ENCODE results near the gene RIMBP2. TPM values are rescaled to one million over a fixed set of nuclear protein-coding genes. Genes with fewer than 3 reads are reported as not detected.

The RIMBP2 gene
- total RNA-seq, 1 experiment from 2014 or later = 2.1 TPM

- Histone ChIP-seq H3K4me3 (ENCODE audit: insufficient read depth, low read depth, low read length) (no peak overlapping the region), H3K36me3 (replicated peaks; ENCODE audit: control insufficient read depth, insufficient read depth, low read length) (no peaks in the 10 kb centered on the region), H3K27me3 (ENCODE audit: control insufficient read depth, insufficient read depth, low read length) (no peaks in the 10 kb centered on the region)
- no peak for DNase-seq
These were observed 277.9 kb downstream of the RIMBP2 start for GRCh38 chr12:130438243-130438620.

- Histone ChIP-seq H3K27me3 (ENCODE audit: control insufficient read depth, insufficient read depth, low read length) (no peaks in the 10 kb centered on the region), H3K4me3 (ENCODE audit: insufficient read depth, low read depth, low read length) (no peak overlapping the region), H3K36me3 (replicated peaks; ENCODE audit: control insufficient read depth, insufficient read depth, low read length) (no peaks in the 10 kb centered on the region)
- no peak for DNase-seq
These were observed 278.4 kb downstream of the RIMBP2 start for GRCh38 chr12:130437555-130438242.

- Histone ChIP-seq H3K27me3 (ENCODE audit: control insufficient read depth, insufficient read depth, low read length) (no peaks in the 10 kb centered on the region), H3K4me3 (ENCODE audit: insufficient read depth, low read depth, low read length) (no peak overlapping the region), H3K36me3 (replicated peaks; ENCODE audit: control insufficient read depth, insufficient read depth, low read length) (no peaks in the 10 kb centered on the region)
- DNase-seq = no peak
These were observed 279.2 kb downstream of the RIMBP2 start for GRCh38 chr12:130436741-130437501.

GRCh38 chr12:130435826-130436225 is 280.3 kb downstream of the RIMBP2 start:
- no peak overlapping the region for H3K4me3 ChIP-seq (ENCODE audit: insufficient read depth, low read depth, low read length)
- H3K27me3 ChIP-seq (ENCODE audit: control insufficient read depth, insufficient read depth, low read length) = no peaks in the 10 kb centered on the region
- DNase-seq = no peak
- H3K36me3 ChIP-seq (replicated peaks; ENCODE audit: control insufficient read depth, insufficient read depth, low read length) = no peaks in the 10 kb centered on the region

DNA sequence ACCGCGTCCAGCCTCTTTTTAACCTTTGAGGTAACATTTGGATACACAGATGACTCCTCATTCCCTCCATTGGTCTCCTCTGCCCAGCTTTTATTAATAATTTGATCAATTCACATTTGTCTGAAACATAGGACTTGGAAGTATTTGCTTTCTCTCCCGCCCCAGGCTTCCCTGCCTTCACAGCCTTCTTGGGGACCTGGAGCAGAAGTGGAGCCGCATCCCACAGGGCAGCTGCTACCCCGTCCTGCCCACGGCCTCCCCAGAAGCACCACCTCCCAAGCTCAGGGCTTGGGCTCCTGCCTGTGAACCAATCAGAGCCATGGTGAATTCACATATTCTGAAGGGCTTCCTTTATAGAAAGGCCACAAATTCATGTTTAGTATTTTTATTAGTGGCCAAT is 280.8 kb downstream of the RIMBP2 start:
- Histone ChIP-seq H3K4me3 (ENCODE audit: insufficient read depth, low read depth, low read length) (no peak overlapping the region), H3K36me3 (replicated peaks; ENCODE audit: control insufficient read depth, insufficient read depth, low read length) (no peaks in the 10 kb centered on the region), H3K27me3 (ENCODE audit: control insufficient read depth, insufficient read depth, low read length) (no peaks in the 10 kb centered on the region)
- no peak for DNase-seq

GRCh38 chr12:130434560-130434959 is 281.5 kb downstream of the RIMBP2 start:
- no peak for DNase-seq
- H3K36me3 ChIP-seq (replicated peaks; ENCODE audit: control insufficient read depth, insufficient read depth, low read length) = no peaks in the 10 kb centered on the region
- no peak overlapping the region for H3K4me3 ChIP-seq (ENCODE audit: insufficient read depth, low read depth, low read length)
- H3K27me3 ChIP-seq (ENCODE audit: control insufficient read depth, insufficient read depth, low read length) = no peaks in the 10 kb centered on the region

DNA sequence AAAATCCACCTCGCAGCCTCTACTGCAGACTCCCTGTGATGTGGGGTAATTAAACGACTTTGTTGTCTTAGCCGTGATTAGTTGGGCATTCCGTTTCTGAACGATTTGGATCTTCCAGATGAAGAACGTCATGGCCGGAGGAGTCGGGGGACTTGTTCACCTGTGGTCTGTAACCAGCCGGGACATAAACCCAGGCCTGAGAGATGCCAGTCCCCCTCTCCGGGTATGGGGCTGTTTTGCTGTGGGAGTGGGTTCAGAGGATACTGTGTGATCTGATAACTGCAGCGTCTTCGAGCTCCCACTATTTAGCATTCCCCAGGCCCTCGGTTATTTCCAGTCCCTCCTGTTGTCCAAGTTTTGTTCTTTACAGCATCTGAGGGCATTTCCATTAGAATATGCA is 282.3 kb downstream of the RIMBP2 start:
- no peaks in the 10 kb centered on the region for H3K27me3 ChIP-seq (ENCODE audit: control insufficient read depth, insufficient read depth, low read length)
- DNase-seq = no peak

DNA sequence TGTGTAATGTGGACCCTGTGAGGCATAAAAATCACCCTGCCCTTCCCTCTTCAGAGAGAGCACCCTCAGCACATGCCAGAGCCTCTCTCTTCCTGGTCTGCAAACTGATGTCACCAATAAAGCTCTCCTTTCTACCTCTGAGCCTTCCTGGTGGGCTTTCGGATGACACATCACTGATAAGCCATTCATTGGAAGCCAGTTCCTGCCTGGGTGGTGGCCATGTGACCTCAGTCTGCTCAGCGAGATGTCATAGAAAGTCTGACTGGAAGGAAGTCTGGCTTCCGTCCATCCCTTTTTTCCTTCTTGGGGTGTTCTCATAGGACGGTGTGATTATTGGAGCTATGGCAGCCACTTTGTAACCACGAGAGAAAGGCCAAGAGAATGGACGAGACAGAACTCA is 282.7 kb downstream of the RIMBP2 start:
- no peaks in the 10 kb centered on the region for H3K36me3 ChIP-seq (replicated peaks; ENCODE audit: control insufficient read depth, insufficient read depth, low read length)

More for the DNA sequence above, 282.3 kb downstream of the RIMBP2 start:
- Histone ChIP-seq H3K4me3 (ENCODE audit: insufficient read depth, low read depth, low read length) (no peak overlapping the region), H3K36me3 (replicated peaks; ENCODE audit: control insufficient read depth, insufficient read depth, low read length) (no peaks in the 10 kb centered on the region)

DNA sequence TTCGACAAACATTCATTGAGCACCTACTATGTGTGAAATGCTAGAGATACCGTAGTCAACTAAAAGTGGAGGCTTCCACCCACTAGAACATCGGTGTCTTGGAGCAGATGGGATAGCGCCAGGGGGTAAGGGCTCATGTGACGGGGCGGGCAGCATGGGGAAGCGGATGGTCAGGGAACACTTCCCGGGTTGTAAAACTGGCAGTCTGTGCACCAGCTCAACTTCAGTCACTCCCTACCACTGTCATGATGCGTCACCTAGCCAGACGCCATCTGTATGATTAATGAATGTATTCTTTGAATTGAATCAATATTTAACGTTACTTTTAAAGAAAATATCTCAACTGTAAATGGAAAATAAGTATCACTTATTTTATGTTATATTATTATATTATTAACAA is 284.9 kb downstream of the RIMBP2 start:
- Histone ChIP-seq H3K4me3 (ENCODE audit: insufficient read depth, low read depth, low read length) (no peak overlapping the region), H3K36me3 (replicated peaks; ENCODE audit: control insufficient read depth, insufficient read depth, low read length) (no peaks in the 10 kb centered on the region), H3K27me3 (ENCODE audit: control insufficient read depth, insufficient read depth, low read length) (no peaks in the 10 kb centered on the region)
- no peak for DNase-seq

More for the DNA sequence above, 282.7 kb downstream of the RIMBP2 start:
- H3K27me3 ChIP-seq (ENCODE audit: control insufficient read depth, insufficient read depth, low read length) = no peaks in the 10 kb centered on the region
- no peak overlapping the region for H3K4me3 ChIP-seq (ENCODE audit: insufficient read depth, low read depth, low read length)
- DNase-seq = no peak

GRCh38 chr12:130429656-130430505 is 286.2 kb downstream of the RIMBP2 start:
- no peaks in the 10 kb centered on the region for H3K27me3 ChIP-seq (ENCODE audit: control insufficient read depth, insufficient read depth, low read length)
- peak; percentile 47 for DNase-seq
- no peak overlapping the region for H3K4me3 ChIP-seq (ENCODE audit: insufficient read depth, low read depth, low read length)
- H3K36me3 ChIP-seq (replicated peaks; ENCODE audit: control insufficient read depth, insufficient read depth, low read length) = no peaks in the 10 kb centered on the region

- H3K4me3 ChIP-seq (ENCODE audit: insufficient read depth, low read depth, low read length) = no peak overlapping the region
- no peaks in the 10 kb centered on the region for H3K27me3 ChIP-seq (ENCODE audit: control insufficient read depth, insufficient read depth, low read length)
- DNase-seq = peak; percentile 72
- H3K36me3 ChIP-seq (replicated peaks; ENCODE audit: control insufficient read depth, insufficient read depth, low read length) = no peaks in the 10 kb centered on the region
These were observed 288.0 kb downstream of the RIMBP2 start for GRCh38 chr12:130428116-130428515.

DNA sequence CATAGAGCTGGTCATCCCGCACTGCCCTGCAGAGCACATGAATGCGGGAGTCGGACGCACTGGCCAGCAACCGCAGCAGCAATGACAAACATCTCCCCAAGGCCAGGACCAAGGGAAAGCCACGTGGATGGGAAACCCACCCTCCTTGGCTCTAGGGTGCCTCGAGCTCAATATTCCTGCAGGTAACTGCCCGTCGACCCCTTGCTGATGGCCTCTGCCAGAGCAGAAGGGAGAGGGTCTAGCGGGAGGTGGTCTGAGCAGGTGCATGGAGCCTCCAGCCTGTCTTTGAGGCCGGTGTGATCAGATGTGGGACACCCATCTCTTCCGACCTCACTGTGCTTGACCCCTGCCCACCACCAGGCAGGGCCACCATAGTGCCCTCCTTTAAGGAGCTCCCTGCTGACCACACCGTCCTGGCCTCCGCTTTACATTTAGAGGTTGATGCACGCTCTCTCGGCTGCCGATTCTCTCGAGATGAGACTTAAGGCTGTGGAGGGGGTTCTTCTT is 288.7 kb downstream of the RIMBP2 start:
- Histone ChIP-seq H3K36me3 (replicated peaks; ENCODE audit: control insufficient read depth, insufficient read depth, low read length) (no peaks in the 10 kb centered on the region), H3K27me3 (ENCODE audit: control insufficient read depth, insufficient read depth, low read length) (no peaks in the 10 kb centered on the region), H3K4me3 (ENCODE audit: insufficient read depth, low read depth, low read length) (no peak overlapping the region)
- DNase-seq = peak; percentile 38

GRCh38 chr12:130425698-130426245 is 290.3 kb downstream of the RIMBP2 start:
- no peaks in the 10 kb centered on the region for H3K36me3 ChIP-seq (replicated peaks; ENCODE audit: control insufficient read depth, insufficient read depth, low read length)
- no peak overlapping the region for H3K4me3 ChIP-seq (ENCODE audit: insufficient read depth, low read depth, low read length)
- peak; percentile 29 for DNase-seq

More at GRCh38 chr12:130425698-130426245, 290.3 kb downstream of the RIMBP2 start:
- no peaks in the 10 kb centered on the region for H3K27me3 ChIP-seq (ENCODE audit: control insufficient read depth, insufficient read depth, low read length)
